K562 (cell line): ENCODE results near the gene ARID5B. TPM values are rescaled to one million over a fixed set of nuclear protein-coding genes. Genes with fewer than 3 reads are reported as not detected.

Experiments
- ATAC-seq: fragments of 200-7000 bp; cut with Tn5 transposase; 3 replicates; pipeline ENCODE4 v1.9.1; 2020; ENCODE audit warnings: moderate library complexity
- BruUV-seq: library from RNA; stranded (reverse); fragments of 400-500 nt; replicated peaks from 2 replicates; lab custom pipeline; 2021; lab: Mats Ljungman, UMichigan
- CTCF ChIA-PET: fragments of 300-600 bp; formaldehyde crosslinking; extraction: SDS; loops from one replicate; lab custom pipeline; 2021; ENCODE audit warnings: low intra/inter-chr PET ratio; lab: Yijun Ruan, JAX
- POLR2A ChIA-PET: fragments of 300-600, 350-650 bp; sonication (Branson Sonifier 250); formaldehyde crosslinking; extraction: SDS; loops from one replicate; lab custom pipeline; 2021; ENCODE audit warnings: antibody characterized with exemption, inconsistent platforms; lab: Yijun Ruan, JAX
- DNase-seq, 4 experiments: peaks; one replicate each; pipeline versions ENCODE4 v3.0.0 to v3.0.0-alpha.2; 2011 to 2018; ENCODE audit warnings: low spot score in 3 of 4, mixed read lengths in 3 of 4; ENCODE audit errors: extremely low read depth in 1 of 4
- FAIRE-seq: peaks from 2 replicates; lab custom pipeline; 2011; peaks lifted over from hg19 to GRCh38; lab: Jason Lieb, UNC
- H2AFZ ChIP-seq: 2 replicates; pipeline ENCODE4 v1.6.0; 2011; ENCODE audit warnings: low read depth, low read length, control low read depth, inconsistent platforms
- H3K27ac ChIP-seq: fragments of 200-600 bp; 3 replicates; pipeline ENCODE4 v1.8.0; 2011; ENCODE audit warnings: low read depth, mild to moderate bottlenecking, control low read depth, inconsistent platforms, low read length, moderate library complexity, mixed read lengths; ENCODE audit errors: extremely low read depth
- H3K27me3 ChIP-seq, 2 experiments: fragments of 300-600 bp in 1 of 2; 2 replicates in 1 of 2; 3 replicates in 1 of 2; pipeline versions ENCODE4 v1.6.0 to v1.8.0; 2011; ENCODE audit warnings: inconsistent platforms in 2 of 2, low read length in 2 of 2, mild to moderate bottlenecking in 1 of 2, mixed read lengths in 1 of 2, moderate library complexity in 1 of 2; ENCODE audit not compliant: control insufficient read depth in 2 of 2, insufficient read depth in 2 of 2
- H3K36me3 ChIP-seq: fragments of 300-600 bp; 3 replicates; pipeline ENCODE4 v1.8.0; 2011; ENCODE audit warnings: mild to moderate bottlenecking, low read length, inconsistent platforms; ENCODE audit not compliant: control insufficient read depth, insufficient read depth
- H3K4me1 ChIP-seq, 2 experiments: fragments of 200-600 bp in 1 of 2; replicated peaks in 1 of 2; 2 replicates in 1 of 2; 3 replicates in 1 of 2; pipeline versions ENCODE4 v1.5.1 to v1.8.0; 2011; ENCODE audit warnings: inconsistent platforms in 2 of 2, low read length in 2 of 2, mild to moderate bottlenecking in 1 of 2, mixed read lengths in 1 of 2, moderate library complexity in 1 of 2; ENCODE audit not compliant: control insufficient read depth in 2 of 2, insufficient read depth in 2 of 2
- H3K4me2 ChIP-seq: 2 replicates; pipeline ENCODE4 v1.6.1; 2011; ENCODE audit warnings: low read length, control low read depth, inconsistent platforms, mixed read lengths; ENCODE audit not compliant: insufficient read depth
- H3K4me3 ChIP-seq: fragments of 200-600 bp; sonication (generic), shearing (Covaris generic); 2 replicates; pipeline ENCODE4 v1.5.1; 2016; ENCODE audit warnings: control low read depth, inconsistent platforms
- H3K79me2 ChIP-seq: fragments of 200-600 bp; 3 replicates; pipeline ENCODE4 v1.8.0; 2011; ENCODE audit warnings: low read length, inconsistent platforms; ENCODE audit not compliant: control insufficient read depth, insufficient read depth
- H3K9ac ChIP-seq, 2 experiments: 2 replicates each; pipeline versions ENCODE4 v1.6.0 to v1.6.1; 2011; ENCODE audit warnings: low read depth in 2 of 2, low read length in 2 of 2, control low read depth in 1 of 2, inconsistent platforms in 1 of 2, mild to moderate bottlenecking in 1 of 2, mixed read lengths in 1 of 2; ENCODE audit not compliant: insufficient read depth in 1 of 2
- H3K9me1 ChIP-seq: one replicate; pipeline ENCODE4 v1.6.0; 2011; ENCODE audit warnings: inconsistent platforms, mild to moderate bottlenecking, low read length, moderate library complexity; ENCODE audit not compliant: control insufficient read depth, insufficient read depth
- H3K9me3 ChIP-seq: replicated peaks from 2 replicates; pipeline ENCODE4 v1.5.1; 2011; ENCODE audit warnings: low read depth, low read length, inconsistent platforms; ENCODE audit not compliant: control insufficient read depth, insufficient read depth
- H4K20me1 ChIP-seq: replicated peaks from 2 replicates; pipeline ENCODE4 v1.6.1; 2011; ENCODE audit warnings: low read length, inconsistent platforms, mixed read lengths; ENCODE audit not compliant: control insufficient read depth, insufficient read depth
- CBFA2T2 ChIP-seq: fragments of 450-650 bp; conservative IDR thresholded peaks from 2 replicates; pipeline ENCODE4 v1.6.1; 2017; ENCODE audit warnings: mild to moderate bottlenecking
- DACH1 ChIP-seq: fragments of 450-650 bp; IDR thresholded peaks from 2 replicates; pipeline ENCODE4 v1.6.1; 2018; ENCODE audit not compliant: partially characterized antibody
- GATAD2A ChIP-seq: fragments of 450-650 bp; IDR thresholded peaks from 2 replicates; pipeline ENCODE4 v1.6.1; 2017
- NFIX ChIP-seq: fragments of 250-450 bp; sonication (Bioruptor Pico); IDR thresholded peaks from 2 replicates; pipeline ENCODE4 v1.4.0; 2020; ENCODE audit warnings: low read depth, mild to moderate bottlenecking, moderate library complexity
- NFXL1 ChIP-seq: fragments of 450-650 bp; formaldehyde crosslinking; IDR thresholded peaks from 2 replicates; pipeline ENCODE4 v1.4.0; 2021; ENCODE audit warnings: mild to moderate bottlenecking
- RBM14 ChIP-seq: fragments of 200-400 bp; formaldehyde crosslinking; IDR thresholded peaks from 2 replicates; pipeline ENCODE4 v1.6.1; 2018; ENCODE audit warnings: low read depth, mild to moderate bottlenecking, low read length, moderate library complexity, borderline replicate concordance; ENCODE audit not compliant: insufficient read depth
- RBM39 ChIP-seq: fragments of 200-400 bp; formaldehyde crosslinking; optimal IDR thresholded peaks from 2 replicates; pipeline ENCODE3; 2018; ENCODE audit warnings: low read depth, low read length
- ZEB2 ChIP-seq: fragments of 450-650 bp; IDR thresholded peaks from 2 replicates; pipeline ENCODE4 v1.6.1; 2016
- ZNF124 ChIP-seq: sonication (generic); formaldehyde crosslinking; IDR thresholded peaks from 2 replicates; pipeline ENCODE4 v1.8.1; 2022; ENCODE audit warnings: missing genetic modification reagents
- ZNF280A ChIP-seq: fragments of 450-650 bp; IDR thresholded peaks from 2 replicates; pipeline ENCODE4 v1.6.1; 2018; ENCODE audit warnings: mild to moderate bottlenecking, low read depth; ENCODE audit not compliant: partially characterized antibody
- ZNF699 ChIP-seq: fragments of 250-450 bp; sonication (Bioruptor Pico); IDR thresholded peaks from 2 replicates; pipeline ENCODE4 v1.8.0; 2021; ENCODE audit warnings: mild to moderate bottlenecking, moderate library complexity; ENCODE audit not compliant: insufficient replicate concordance
- in situ Hi-C: fragments of 300-500 bp; cut with MboI; formaldehyde crosslinking; loops from 4 replicates; pipeline ENCODE4 v1.15.0; 2018; ENCODE audit warnings: inconsistent platforms, mixed read lengths
- intact Hi-C: fragments of 100-400 bp; cut with micrococcal nuclease; formaldehyde crosslinking; loops from 2 replicates; pipeline ENCODE4 v1.14.2; 2022
- polyA plus RNA-seq, 8 experiments: library from polyadenylated mRNA; depleted of rRNA in 4 of 8; stranded (reverse) in 5 of 8; unstranded in 3 of 8; fragments of >200 nt; fragmentation: Nextera tagmentation in 2 of 8; fragmentation: Illumina TruSeq in 1 of 8; extraction: Ambion mirVana in 2 of 8; extraction: Trizol in 1 of 8; gene quantifications; 2 replicates each; pipeline versions ENCODE4 v1.2.1 to v1.2.3, GENCODE V29; 2011 to 2014; ENCODE audit warnings: inconsistent platforms in 1 of 8, missing spikeins in 1 of 8
- total RNA-seq, 7 experiments: library from RNA; depleted of rRNA in 6 of 7; stranded (reverse); fragments of >200 nt in 6 of 7; fragmentation: Illumina TruSeq in 2 of 7; extraction: Trizol in 2 of 7; gene quantifications; 2 replicates each; pipeline versions ENCODE4 v1.2.1 to v1.2.3, GENCODE V29; 2011 to 2021; ENCODE audit warnings: low replicate concordance in 1 of 7
- TF ChIP-seq, protein P1 (sequence below): sonication (generic); formaldehyde crosslinking; IDR thresholded peaks from 2 replicates; pipeline ENCODE4 v1.8.0; 2023; ENCODE audit warnings: mild to moderate bottlenecking, missing genetic modification reagents
- TF ChIP-seq, protein P2 (sequence below): fragments of 450-650 bp; IDR thresholded peaks from 2 replicates; pipeline ENCODE4 v1.6.1; 2018; ENCODE audit not compliant: partially characterized antibody

ARID5B gene
- total and polyA plus RNA-seq, 9 of the 15 experiments (the other 6 are each of a cell fraction or from before 2014, with no cell fraction given) = 0.48 to 1.6 (median 0.80) TPM

DNA sequence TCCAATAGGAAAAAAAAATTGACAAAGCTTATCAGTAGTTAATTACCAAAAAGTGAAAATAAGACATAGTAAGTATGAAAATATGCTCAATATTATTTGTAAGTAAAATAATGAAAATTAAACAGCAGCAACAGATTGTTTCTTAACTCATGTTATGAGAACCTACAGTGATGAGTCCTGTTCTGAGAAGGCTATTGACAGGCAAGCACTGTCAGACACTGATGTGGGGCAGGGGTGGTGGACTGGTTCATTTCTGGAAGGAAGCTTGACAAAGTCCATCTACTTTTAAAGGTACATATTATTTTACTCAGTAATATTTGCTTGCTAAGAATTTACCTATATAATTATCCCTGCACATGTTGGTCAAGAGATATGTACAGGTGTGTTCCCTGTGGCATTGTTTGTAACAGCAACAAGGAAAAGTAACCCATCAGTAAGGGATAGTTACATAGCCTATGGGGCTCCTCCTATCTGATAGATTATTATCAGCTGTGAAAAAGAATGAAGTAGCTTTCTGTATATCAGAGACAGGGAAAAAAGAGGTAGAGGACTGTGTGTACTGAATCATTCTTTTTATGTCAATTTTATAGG lies 205.5 kb downstream of the ARID5B start:
- ATAC-seq (no peak), DNase-seq (no peak), FAIRE-seq (no peak)
- H3K27ac ChIP-seq = no peak overlapping the region
- CTCF ChIA-PET = interaction anchor here (0.5 kb wide), 1 partner anchor 1459 kb away, joined by 3 read pairs; no protein-coding TSS in a partner anchor
- H3K9me1 ChIP-seq = no peaks in the 10 kb centered on the region
- no peaks in the 10 kb centered on the region for H3K36me3 ChIP-seq
- H3K9ac ChIP-seq = no peak overlapping the region
- POLR2A ChIA-PET = interaction anchor here (0.7 to 1.3 kb wide), 2 partner anchors 9 to 1039 kb away, joined by 3 to 4 read pairs; no protein-coding TSS in a partner anchor
- H2AFZ ChIP-seq = no peak overlapping the region
- H3K9me3 ChIP-seq = no peaks in the 10 kb centered on the region
- H3K4me2 ChIP-seq = no peak overlapping the region
- intact Hi-C loops (no loop called here), in situ Hi-C loops (loop anchor here (25.0 kb wide), 1 partner anchor 1655 kb away; no protein-coding TSS in a partner anchor)
- H3K27me3 ChIP-seq = peaks cover 4 to 12% of the 10 kb centered on the region in 2 experiments; a peak in 3 of 5 replicates
- H3K79me2 ChIP-seq = no peaks in the 10 kb centered on the region
- no peaks in the 10 kb centered on the region for H3K4me1 ChIP-seq
- BruUV-seq = no TSS peak
- H3K4me3 ChIP-seq = no peak overlapping the region
- no peaks in the 10 kb centered on the region for H4K20me1 ChIP-seq
- TF ChIP-seq RBM39 (no peak), ZEB2 (no peak), CBFA2T2 (no peak), NFXL1 (CRISPR knock-in tag) (no peak), NFIX (CRISPR knock-in tag) (no peak), ZNF699 (CRISPR knock-in tag) (no peak), ZNF280A (no peak), DACH1 (no peak), ZNF124 (CRISPR knock-in tag) (no peak), RBM14 (no peak), GATAD2A (no peak)
- TF ChIP-seq, protein P1, sequence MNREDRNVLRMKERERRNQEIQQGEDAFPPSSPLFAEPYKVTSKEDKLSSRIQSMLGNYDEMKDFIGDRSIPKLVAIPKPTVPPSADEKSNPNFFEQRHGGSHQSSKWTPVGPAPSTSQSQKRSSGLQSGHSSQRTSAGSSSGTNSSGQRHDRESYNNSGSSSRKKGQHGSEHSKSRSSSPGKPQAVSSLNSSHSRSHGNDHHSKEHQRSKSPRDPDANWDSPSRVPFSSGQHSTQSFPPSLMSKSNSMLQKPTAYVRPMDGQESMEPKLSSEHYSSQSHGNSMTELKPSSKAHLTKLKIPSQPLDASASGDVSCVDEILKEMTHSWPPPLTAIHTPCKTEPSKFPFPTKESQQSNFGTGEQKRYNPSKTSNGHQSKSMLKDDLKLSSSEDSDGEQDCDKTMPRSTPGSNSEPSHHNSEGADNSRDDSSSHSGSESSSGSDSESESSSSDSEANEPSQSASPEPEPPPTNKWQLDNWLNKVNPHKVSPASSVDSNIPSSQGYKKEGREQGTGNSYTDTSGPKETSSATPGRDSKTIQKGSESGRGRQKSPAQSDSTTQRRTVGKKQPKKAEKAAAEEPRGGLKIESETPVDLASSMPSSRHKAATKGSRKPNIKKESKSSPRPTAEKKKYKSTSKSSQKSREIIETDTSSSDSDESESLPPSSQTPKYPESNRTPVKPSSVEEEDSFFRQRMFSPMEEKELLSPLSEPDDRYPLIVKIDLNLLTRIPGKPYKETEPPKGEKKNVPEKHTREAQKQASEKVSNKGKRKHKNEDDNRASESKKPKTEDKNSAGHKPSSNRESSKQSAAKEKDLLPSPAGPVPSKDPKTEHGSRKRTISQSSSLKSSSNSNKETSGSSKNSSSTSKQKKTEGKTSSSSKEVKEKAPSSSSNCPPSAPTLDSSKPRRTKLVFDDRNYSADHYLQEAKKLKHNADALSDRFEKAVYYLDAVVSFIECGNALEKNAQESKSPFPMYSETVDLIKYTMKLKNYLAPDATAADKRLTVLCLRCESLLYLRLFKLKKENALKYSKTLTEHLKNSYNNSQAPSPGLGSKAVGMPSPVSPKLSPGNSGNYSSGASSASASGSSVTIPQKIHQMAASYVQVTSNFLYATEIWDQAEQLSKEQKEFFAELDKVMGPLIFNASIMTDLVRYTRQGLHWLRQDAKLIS (CRISPR knock-in tag) = no peak
- TF ChIP-seq, protein P2, sequence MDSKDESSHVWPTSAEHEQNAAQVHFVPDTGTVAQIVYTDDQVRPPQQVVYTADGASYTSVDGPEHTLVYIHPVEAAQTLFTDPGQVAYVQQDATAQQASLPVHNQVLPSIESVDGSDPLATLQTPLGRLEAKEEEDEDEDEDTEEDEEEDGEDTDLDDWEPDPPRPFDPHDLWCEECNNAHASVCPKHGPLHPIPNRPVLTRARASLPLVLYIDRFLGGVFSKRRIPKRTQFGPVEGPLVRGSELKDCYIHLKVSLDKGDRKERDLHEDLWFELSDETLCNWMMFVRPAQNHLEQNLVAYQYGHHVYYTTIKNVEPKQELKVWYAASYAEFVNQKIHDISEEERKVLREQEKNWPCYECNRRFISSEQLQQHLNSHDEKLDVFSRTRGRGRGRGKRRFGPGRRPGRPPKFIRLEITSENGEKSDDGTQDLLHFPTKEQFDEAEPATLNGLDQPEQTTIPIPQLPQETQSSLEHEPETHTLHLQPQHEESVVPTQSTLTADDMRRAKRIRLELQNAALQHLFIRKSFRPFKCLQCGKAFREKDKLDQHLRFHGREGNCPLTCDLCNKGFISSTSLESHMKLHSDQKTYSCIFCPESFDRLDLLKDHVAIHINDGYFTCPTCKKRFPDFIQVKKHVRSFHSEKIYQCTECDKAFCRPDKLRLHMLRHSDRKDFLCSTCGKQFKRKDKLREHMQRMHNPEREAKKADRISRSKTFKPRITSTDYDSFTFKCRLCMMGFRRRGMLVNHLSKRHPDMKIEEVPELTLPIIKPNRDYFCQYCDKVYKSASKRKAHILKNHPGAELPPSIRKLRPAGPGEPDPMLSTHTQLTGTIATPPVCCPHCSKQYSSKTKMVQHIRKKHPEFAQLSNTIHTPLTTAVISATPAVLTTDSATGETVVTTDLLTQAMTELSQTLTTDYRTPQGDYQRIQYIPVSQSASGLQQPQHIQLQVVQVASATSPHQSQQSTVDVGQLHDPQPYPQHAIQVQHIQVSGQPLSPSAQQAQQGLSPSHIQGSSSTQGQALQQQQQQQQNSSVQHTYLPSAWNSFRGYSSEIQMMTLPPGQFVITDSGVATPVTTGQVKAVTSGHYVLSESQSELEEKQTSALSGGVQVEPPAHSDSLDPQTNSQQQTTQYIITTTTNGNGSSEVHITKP = no peak
